ENCODE data around the gene DCP1B.
A peak's percentile ranks its signal among the peaks of the same experiment; 100 is the strongest.
"Not testable (repeated sequence)": the region's sequence is repeated elsewhere in the genome, so short reads cannot be mapped to it uniquely, and the experiment has no call there.

DCP1B gene

GRCh38 chr12:1966561-1967226 is 37.6 kb downstream of the DCP1B start:
- Histone ChIP-seq H3K27ac (ENCODE audit: low read depth, low read length) (peak overlapping the region; percentile 91), H3K4me3 (ENCODE audit: low read depth in 1 of 2, low read length in 2 of 2) (no peak overlapping the region), H3K27me3 (ENCODE audit: control insufficient read depth in 1 of 2, insufficient read depth in 2 of 2, low read length in 2 of 2) (no peaks in the 10 kb centered on the region), H3K9ac (ENCODE audit: low read length) (peak overlapping the region; percentile 1), H3K9me3 (ENCODE audit: low read length) (no peaks in the 10 kb centered on the region), H3K36me3 (ENCODE audit: insufficient read depth, low read length) (peaks cover 8% of the 10 kb centered on the region), H3K4me1 (ENCODE audit: insufficient read depth, low read length) (peaks cover 55% of the 10 kb centered on the region)

- Histone ChIP-seq H3K27me3 (ENCODE audit: control insufficient read depth in 1 of 2, insufficient read depth in 2 of 2, low read length in 2 of 2) (no peaks in the 10 kb centered on the region), H3K4me3 (ENCODE audit: low read depth in 1 of 2, low read length in 2 of 2) (no peak overlapping the region), H3K27ac (ENCODE audit: low read depth, low read length) (peak overlapping the region; percentile 91), H3K4me1 (ENCODE audit: insufficient read depth, low read length) (peaks cover 54% of the 10 kb centered on the region), H3K9ac (ENCODE audit: low read length) (no peak overlapping the region), H3K9me3 (ENCODE audit: low read length) (no peaks in the 10 kb centered on the region), H3K36me3 (ENCODE audit: insufficient read depth, low read length) (peaks cover 13% of the 10 kb centered on the region)
Measured at GRCh38 chr12:1965916-1966315, 38.3 kb downstream of the DCP1B start.

DNA sequence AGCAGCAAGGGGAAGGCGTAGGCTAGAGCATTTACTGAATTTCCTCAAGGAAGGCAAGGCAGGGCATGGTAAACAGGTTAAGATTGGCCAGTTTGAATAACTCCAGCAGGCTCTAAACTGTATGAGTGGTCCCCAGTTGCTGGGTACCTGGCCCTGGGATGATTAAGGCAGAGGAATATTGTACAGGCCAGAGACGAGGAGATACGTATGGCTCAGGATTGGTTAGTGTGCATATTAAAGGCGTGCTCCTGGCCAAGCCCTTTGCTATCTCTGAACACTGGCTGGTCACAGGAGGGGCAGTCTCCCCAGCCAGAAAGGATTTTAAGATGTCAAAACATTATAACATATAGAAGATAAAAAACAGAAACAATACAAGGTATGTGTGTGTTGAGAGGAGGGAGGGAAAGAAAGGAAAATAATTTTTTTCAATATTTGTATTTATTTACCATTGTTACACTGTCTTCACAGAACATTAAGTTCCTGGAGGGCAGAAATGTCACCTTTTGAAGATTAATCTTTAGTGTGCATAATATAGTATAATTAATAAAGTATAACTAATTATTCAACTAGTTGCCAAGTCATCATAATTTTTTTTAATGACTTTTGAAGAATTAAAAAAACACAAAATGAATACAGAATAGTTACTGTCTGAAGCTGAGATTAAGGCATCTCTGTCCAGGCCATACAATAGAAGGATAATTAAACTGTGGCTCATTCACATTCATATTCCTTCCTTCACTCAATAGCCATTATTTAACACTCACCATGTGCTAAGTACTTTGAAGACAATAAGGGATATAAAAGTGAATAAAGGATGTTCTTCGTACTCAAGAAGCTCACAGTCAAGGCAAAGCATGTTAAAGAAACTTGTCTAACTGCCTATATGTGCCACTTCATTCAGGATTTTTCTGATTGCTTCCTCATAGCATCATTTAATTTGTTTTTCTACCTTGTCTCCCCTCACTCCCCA is 41.9 kb downstream of the DCP1B start:
- peaks cover 30% of the 10 kb centered on the region for H3K4me1 ChIP-seq (ENCODE audit: insufficient read depth, low read length)
- H3K9me3 ChIP-seq (ENCODE audit: low read length), result no peaks in the 10 kb centered on the region
- H3K4me3 ChIP-seq (ENCODE audit: low read depth in 1 of 2, low read length in 2 of 2), result no peak overlapping the region
- H3K36me3 ChIP-seq (ENCODE audit: insufficient read depth, low read length), result peaks cover 17% of the 10 kb centered on the region
- no peak overlapping the region for H3K9ac ChIP-seq (ENCODE audit: low read length)
- no peaks in the 10 kb centered on the region for H3K27me3 ChIP-seq (ENCODE audit: control insufficient read depth in 1 of 2, insufficient read depth in 2 of 2, low read length in 2 of 2)
- peak overlapping the region; percentile 87 for H3K27ac ChIP-seq (ENCODE audit: low read depth, low read length)

DNA sequence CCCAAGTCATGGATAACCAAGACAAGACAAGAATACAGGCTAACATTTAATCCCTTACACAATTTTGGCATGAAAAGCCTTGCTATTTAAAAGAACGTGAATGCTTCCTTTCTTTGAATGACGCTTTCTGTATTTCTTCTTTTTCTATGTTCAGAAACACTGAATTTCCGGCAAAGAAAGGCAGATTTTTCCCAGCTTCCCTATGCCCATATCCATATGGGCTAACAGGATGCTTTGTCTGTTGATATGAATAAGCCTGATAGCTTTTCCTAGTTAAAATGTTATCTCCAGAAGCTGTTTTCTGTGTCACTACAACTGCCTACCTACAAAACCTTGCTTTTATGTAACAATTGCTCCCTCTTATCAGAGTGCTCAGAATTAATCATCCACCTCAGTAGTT is 47.5 kb downstream of the DCP1B start:
- Histone ChIP-seq H3K4me3 (ENCODE audit: low read depth in 1 of 2, low read length in 2 of 2) (no peak overlapping the region), H3K36me3 (ENCODE audit: insufficient read depth, low read length) (peaks cover 47% of the 10 kb centered on the region), H3K27me3 (ENCODE audit: control insufficient read depth in 1 of 2, insufficient read depth in 2 of 2, low read length in 2 of 2) (no peaks in the 10 kb centered on the region), H3K9me3 (ENCODE audit: low read length) (no peaks in the 10 kb centered on the region), H3K4me1 (ENCODE audit: insufficient read depth, low read length) (peaks cover 11% of the 10 kb centered on the region), H3K9ac (ENCODE audit: low read length) (no peak overlapping the region), H3K27ac (ENCODE audit: low read depth, low read length) (no peak overlapping the region)

- peak overlapping the region; percentile 2 for H3K9ac ChIP-seq (ENCODE audit: low read length)
- H3K4me3 ChIP-seq (ENCODE audit: low read depth in 1 of 2, low read length in 2 of 2), result no peak overlapping the region
- no peaks in the 10 kb centered on the region for H3K27me3 ChIP-seq (ENCODE audit: control insufficient read depth in 1 of 2, insufficient read depth in 2 of 2, low read length in 2 of 2)
- H3K27ac ChIP-seq (ENCODE audit: low read depth, low read length), result peak overlapping the region; percentile 89
- peaks cover 71% of the 10 kb centered on the region for H3K36me3 ChIP-seq (ENCODE audit: insufficient read depth, low read length)
- H3K9me3 ChIP-seq (ENCODE audit: low read length), result no peaks in the 10 kb centered on the region
- H3K4me1 ChIP-seq (ENCODE audit: insufficient read depth, low read length), result peaks cover 50% of the 10 kb centered on the region
Measured at GRCh38 chr12:1949771-1950470, 54.3 kb downstream of the DCP1B start.

DNA sequence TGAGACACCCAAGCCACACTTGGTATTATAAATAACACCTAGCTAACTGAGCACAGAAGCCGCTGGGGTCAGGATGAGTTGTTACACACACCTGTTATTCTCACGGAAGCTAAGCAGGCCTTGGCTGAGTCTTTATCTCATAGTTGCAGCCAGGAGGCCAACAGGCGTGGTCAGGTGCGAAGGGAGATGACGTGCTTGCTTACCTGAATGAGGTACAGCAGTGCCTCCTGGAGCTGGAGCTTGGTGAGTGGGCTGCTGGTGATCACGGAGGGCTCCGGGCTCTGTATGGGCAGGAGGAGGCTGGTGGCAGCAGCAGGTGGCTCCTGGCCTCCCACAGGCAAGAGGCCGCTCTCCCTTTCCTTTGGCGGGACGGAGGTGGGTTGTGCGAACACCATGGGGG is 55.4 kb downstream of the DCP1B start:
- peak overlapping the region in 1 of 2 donors; percentile 8 for H3K4me3 ChIP-seq (ENCODE audit: low read depth in 1 of 2, low read length in 2 of 2)
- H3K9ac ChIP-seq (ENCODE audit: low read length), result peak overlapping the region; percentile 2
- no peaks in the 10 kb centered on the region for H3K27me3 ChIP-seq (ENCODE audit: control insufficient read depth in 1 of 2, insufficient read depth in 2 of 2, low read length in 2 of 2)
- H3K27ac ChIP-seq (ENCODE audit: low read depth, low read length), result peak overlapping the region; percentile 89
- no peaks in the 10 kb centered on the region for H3K9me3 ChIP-seq (ENCODE audit: low read length)
- peaks cover 50% of the 10 kb centered on the region for H3K4me1 ChIP-seq (ENCODE audit: insufficient read depth, low read length)
- peaks cover 63% of the 10 kb centered on the region for H3K36me3 ChIP-seq (ENCODE audit: insufficient read depth, low read length)

GRCh38 chr12:1947081-1947480 is 57.2 kb downstream of the DCP1B start:
- Histone ChIP-seq H3K4me3 (ENCODE audit: low read depth in 1 of 2, low read length in 2 of 2) (no peak overlapping the region), H3K27ac (ENCODE audit: low read depth, low read length) (peak overlapping the region; percentile 89), H3K27me3 (ENCODE audit: control insufficient read depth in 1 of 2, insufficient read depth in 2 of 2, low read length in 2 of 2) (no peaks in the 10 kb centered on the region), H3K36me3 (ENCODE audit: insufficient read depth, low read length) (peaks cover 48% of the 10 kb centered on the region), H3K9me3 (ENCODE audit: low read length) (no peaks in the 10 kb centered on the region), H3K4me1 (ENCODE audit: insufficient read depth, low read length) (peaks cover 50% of the 10 kb centered on the region), H3K9ac (ENCODE audit: low read length) (no peak overlapping the region)

- H3K27ac ChIP-seq (ENCODE audit: low read depth, low read length), result peak overlapping the region; percentile 89
Measured at GRCh38 chr12:1946296-1946695, 58.0 kb downstream of the DCP1B start.

GRCh38 chr12:1945502-1945901 is 58.8 kb downstream of the DCP1B start:
- not testable (repeated sequence) for H3K27ac ChIP-seq (ENCODE audit: low read depth, low read length); H3K9ac ChIP-seq (ENCODE audit: low read length); H3K27me3 ChIP-seq (ENCODE audit: control insufficient read depth in 1 of 2, insufficient read depth in 2 of 2, low read length in 2 of 2); H3K4me3 ChIP-seq (ENCODE audit: low read depth in 1 of 2, low read length in 2 of 2); H3K9me3 ChIP-seq (ENCODE audit: low read length)
- peaks cover 43% of the 10 kb centered on the region for H3K4me1 ChIP-seq (ENCODE audit: insufficient read depth, low read length)
- peaks cover 42% of the 10 kb centered on the region for H3K36me3 ChIP-seq (ENCODE audit: insufficient read depth, low read length)

More at GRCh38 chr12:1946296-1946695, 58.0 kb downstream of the DCP1B start:
- peaks cover 42% of the 10 kb centered on the region for H3K36me3 ChIP-seq (ENCODE audit: insufficient read depth, low read length)
- H3K4me3 ChIP-seq (ENCODE audit: low read depth in 1 of 2, low read length in 2 of 2), result no peak overlapping the region
- no peak overlapping the region for H3K9ac ChIP-seq (ENCODE audit: low read length)
- peaks cover 49% of the 10 kb centered on the region for H3K4me1 ChIP-seq (ENCODE audit: insufficient read depth, low read length)
- no peaks in the 10 kb centered on the region for H3K9me3 ChIP-seq (ENCODE audit: low read length)
- H3K27me3 ChIP-seq (ENCODE audit: control insufficient read depth in 1 of 2, insufficient read depth in 2 of 2, low read length in 2 of 2), result no peaks in the 10 kb centered on the region

DNA sequence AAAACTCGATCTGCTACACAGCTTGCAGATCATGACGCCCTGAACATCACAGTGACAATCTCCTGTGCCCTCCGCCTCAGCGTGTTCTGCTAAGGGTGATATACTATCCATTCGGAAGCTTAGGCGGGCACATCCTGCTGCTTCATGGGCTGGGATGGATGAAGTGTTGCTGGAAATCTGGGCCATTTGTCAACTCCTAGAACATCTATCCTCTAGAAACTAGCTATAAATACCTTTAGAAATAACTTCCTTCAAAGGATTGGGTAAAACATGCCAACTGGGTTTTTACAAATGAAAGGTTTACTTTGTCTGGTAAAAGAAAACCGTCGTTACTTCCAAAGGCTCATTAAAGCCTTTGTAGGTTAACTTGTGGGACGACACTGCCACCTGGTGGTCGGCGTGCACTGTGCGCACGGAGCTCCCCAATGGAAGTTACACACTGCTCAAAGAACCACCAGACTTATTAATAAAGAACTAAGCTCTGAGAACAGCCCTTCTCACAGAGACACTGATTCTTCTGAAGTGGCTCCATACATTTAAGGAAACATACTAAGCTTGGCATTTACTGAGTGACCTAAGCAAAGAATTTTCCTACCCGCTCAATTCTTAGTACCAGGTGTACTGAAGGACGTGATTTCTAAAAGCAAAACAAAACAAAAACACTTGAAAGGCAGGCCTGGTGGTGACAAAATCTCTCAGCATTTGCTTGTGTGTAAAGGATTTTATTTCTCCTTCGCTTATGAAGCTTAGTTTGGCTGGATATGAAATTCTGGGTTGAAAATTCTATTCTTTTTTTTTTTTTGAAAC is 64.3 kb downstream of the DCP1B start:
- Histone ChIP-seq H3K9ac (ENCODE audit: low read length) (peak overlapping the region; percentile 20), H3K9me3 (ENCODE audit: low read length) (no peaks in the 10 kb centered on the region), H3K27me3 (ENCODE audit: control insufficient read depth in 1 of 2, insufficient read depth in 2 of 2, low read length in 2 of 2) (no peaks in the 10 kb centered on the region), H3K36me3 (ENCODE audit: insufficient read depth, low read length) (peaks cover 16% of the 10 kb centered on the region), H3K4me3 (ENCODE audit: low read depth in 1 of 2, low read length in 2 of 2) (peak overlapping the region in 1 of 2 donors; percentile 44), H3K4me1 (ENCODE audit: insufficient read depth, low read length) (peaks cover 49% of the 10 kb centered on the region), H3K27ac (ENCODE audit: low read depth, low read length) (peak overlapping the region; percentile 79)
